Measurements from ENCODE around the gene PKNOX2. TPM values are rescaled to one million over a fixed set of nuclear protein-coding genes. Genes with fewer than 3 reads are reported as not detected.

Gene PKNOX2
- total and polyA plus RNA-seq, 9 of the 15 experiments (the other 6 are each of a cell fraction or from before 2014, with no cell fraction given), result not detected

- Histone ChIP-seq H3K9me3 (replicated peaks; ENCODE audit: control insufficient read depth, insufficient read depth, low read depth, low read length) (no peaks in the 10 kb centered on the region), H3K36me3 (ENCODE audit: control insufficient read depth, insufficient read depth, low read length) (no peaks in the 10 kb centered on the region), H4K20me1 (replicated peaks; ENCODE audit: control insufficient read depth, insufficient read depth, low read length) (no peaks in the 10 kb centered on the region), H2AFZ (ENCODE audit: low read depth, low read length) (no peak overlapping the region), H3K79me2 (ENCODE audit: control insufficient read depth, insufficient read depth, low read length) (no peaks in the 10 kb centered on the region), H3K9me1 (ENCODE audit: control insufficient read depth, insufficient read depth, low read length) (no peaks in the 10 kb centered on the region), H3K27me3 (ENCODE audit: control insufficient read depth in 2 of 2, insufficient read depth in 2 of 2, low read length in 2 of 2) (peaks cover 4 to 46% of the 10 kb centered on the region in 2 experiments), H3K27ac (ENCODE audit: extremely low read depth, low read depth, low read length) (no peak overlapping the region), H3K9ac (ENCODE audit: insufficient read depth in 1 of 2, low read depth in 2 of 2, low read length in 2 of 2) (no peak overlapping the region), H3K4me3 (no peak overlapping the region), H3K4me2 (ENCODE audit: insufficient read depth, low read length) (no peak overlapping the region), H3K4me1 (replicated peaks in 1 of 2; ENCODE audit: control insufficient read depth in 2 of 2, insufficient read depth in 2 of 2, low read length in 2 of 2) (no peaks in the 10 kb centered on the region)
- FAIRE-seq, result no peak
- DNase-seq (ENCODE audit: extremely low read depth in 1 of 4, low spot score in 3 of 4), result no peak
- in situ Hi-C loops (cut with MboI) (no loop called here), intact Hi-C loops (cut with micrococcal nuclease) (no loop called here)
- WGBS (ENCODE audit: insufficient coverage, low coverage, missing lambda C conversion rate), result 0% methylated on average over 8 of the region's 9 CpGs
- ChIA-PET POLR2A (no interaction called here), CTCF (ENCODE audit: low intra/inter-chr PET ratio) (no interaction called here)
- TF ChIP-seq KAT8 (IDR thresholded peaks at IDR 0.05; ENCODE audit: low read depth) (no peak), CHD1 (IDR thresholded peaks at IDR 0.05; ENCODE audit: low read length) (no peak), TCF7L2 (IDR thresholded peaks at IDR 0.05; ENCODE audit: low read depth, low read length) (no peak), SIX5 (IDR thresholded peaks at IDR 0.05; ENCODE audit: borderline replicate concordance in 1 of 2, insufficient read depth in 1 of 2, low read depth in 1 of 2, low read length in 2 of 2) (no peak), ZNF316 (IDR thresholded peaks at IDR 0.05) (no peak), ZNF121 (CRISPR knock-in tag; conservative IDR thresholded peaks at IDR 0.05) (no peak), ZNF197 (CRISPR knock-in tag; IDR thresholded peaks at IDR 0.05; ENCODE audit: low read depth) (no peak), E4F1 (CRISPR knock-in tag; IDR thresholded peaks at IDR 0.05; ENCODE audit: borderline replicate concordance) (no peak), MEIS2 (IDR thresholded peaks at IDR 0.05; ENCODE audit: partially characterized antibody) (no peak), RFX5 (IDR thresholded peaks at IDR 0.05; ENCODE audit: low read depth, low read length) (no peak), ATF4 (CRISPR knock-in tag; IDR thresholded peaks at IDR 0.05) (no peak), HMBOX1 (IDR thresholded peaks at IDR 0.05) (no peak), ASH1L (IDR thresholded peaks at IDR 0.05; ENCODE audit: borderline replicate concordance, low read depth, partially characterized antibody) (no peak), ZNF253 (CRISPR knock-in tag; conservative IDR thresholded peaks at IDR 0.05) (no peak)
- ATAC-seq, result no peak
- BruUV-seq (replicated peaks), result no TSS peak
Observed at GRCh38 chr11:125228993-125229392, 64.4 kb downstream of the PKNOX2 start.
